ENCODE results near the gene RBP3. TPM values are rescaled to one million over a fixed set of nuclear protein-coding genes. Genes with fewer than 3 reads are reported as not detected.

Gene RBP3
- total RNA-seq, 5 donors from 2014 or later (not counting 1 experiment from before 2014, with no cell fraction given): not detected

DNA sequence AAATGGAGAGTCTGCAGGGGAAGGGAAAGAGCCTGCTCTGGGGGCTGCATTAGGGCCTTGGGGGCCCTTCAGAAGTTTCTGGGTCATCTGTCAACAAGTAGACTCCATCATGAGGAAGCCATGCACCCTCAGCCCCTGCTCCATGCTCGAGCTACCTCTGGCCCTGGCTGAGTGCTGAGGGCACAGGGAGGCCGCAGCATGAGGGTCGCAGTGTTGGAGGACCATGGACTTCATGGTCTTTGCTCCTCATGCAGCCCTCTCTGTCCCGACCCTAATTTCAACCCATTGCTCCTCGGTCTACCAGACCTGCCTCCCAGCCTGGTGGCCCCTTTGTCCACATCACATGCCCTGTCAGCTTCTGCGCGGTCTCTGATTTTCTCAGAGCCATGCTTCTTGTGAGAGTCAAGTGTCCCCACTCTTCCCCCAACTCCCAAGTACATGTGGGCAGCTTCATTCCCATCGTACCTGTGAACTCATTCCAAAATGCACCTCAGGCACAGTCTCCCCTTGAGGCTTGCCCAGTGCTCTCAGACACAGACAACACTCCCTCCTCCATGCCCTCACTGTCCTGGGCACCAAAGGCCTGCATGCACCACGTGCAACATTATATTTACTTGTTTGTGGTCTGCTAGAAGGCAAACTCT lies 21.2 kb downstream of the RBP3 start:
- no peaks in the 10 kb centered on the region for H3K9me3 ChIP-seq
- Mint-ChIP-seq H3K4me1 (peaks cover 0 to 9% (median 0%) of the 10 kb centered on the region in 3 donors), H3K27me3 (peaks cover 0 to 2% of the 10 kb centered on the region in 2 donors), H3K27ac (no peak overlapping the region), H3K36me3 (no peaks in the 10 kb centered on the region), H3K4me3 (no peak overlapping the region), H3K9me3 (no peaks in the 10 kb centered on the region)
- no peak overlapping the region for H3K4me3 ChIP-seq (ENCODE audit: control insufficient read depth in 1 of 2, extremely low read depth in 1 of 2, low read length in 1 of 2)
- 75% methylated on average over 8 of the region's 9 CpGs for WGBS (ENCODE audit: insufficient coverage)
- ATAC-seq (replicated peaks in 1 of 4) (no peak), DNase-seq (peak in 1 of 35 experiments; percentile 10)
- no peaks in the 10 kb centered on the region for H3K36me3 ChIP-seq (ENCODE audit: control insufficient read depth in 2 of 2, extremely low read depth in 1 of 2, insufficient read depth in 1 of 2, low read length in 1 of 2)
- peaks cover 0 to 20% of the 10 kb centered on the region in 2 experiments for H3K27me3 ChIP-seq (replicated peaks in 1 of 2; ENCODE audit: control insufficient read depth in 2 of 2, extremely low read depth in 1 of 2, insufficient read depth in 2 of 2, low read length in 1 of 2)
- POLR2A ChIA-PET: interaction anchor here in 1 of 2 donors (0.8 kb wide), 1 partner anchor 1012 kb away, joined by 3 read pairs; no protein-coding TSS in a partner anchor
- no peak overlapping the region for H3K27ac ChIP-seq (ENCODE audit: low read length)
- H3K4me1 ChIP-seq (ENCODE audit: control insufficient read depth in 1 of 2, extremely low read depth in 1 of 2, insufficient read depth in 2 of 2, low read length in 2 of 2): peaks cover 6 to 10% of the 10 kb centered on the region in 2 experiments
- CTCF ChIA-PET: interaction anchor here in 1 of 2 donors (0.6 kb wide), 1 partner anchor 96 kb away, joined by 3 read pairs; no protein-coding TSS in a partner anchor

DNA sequence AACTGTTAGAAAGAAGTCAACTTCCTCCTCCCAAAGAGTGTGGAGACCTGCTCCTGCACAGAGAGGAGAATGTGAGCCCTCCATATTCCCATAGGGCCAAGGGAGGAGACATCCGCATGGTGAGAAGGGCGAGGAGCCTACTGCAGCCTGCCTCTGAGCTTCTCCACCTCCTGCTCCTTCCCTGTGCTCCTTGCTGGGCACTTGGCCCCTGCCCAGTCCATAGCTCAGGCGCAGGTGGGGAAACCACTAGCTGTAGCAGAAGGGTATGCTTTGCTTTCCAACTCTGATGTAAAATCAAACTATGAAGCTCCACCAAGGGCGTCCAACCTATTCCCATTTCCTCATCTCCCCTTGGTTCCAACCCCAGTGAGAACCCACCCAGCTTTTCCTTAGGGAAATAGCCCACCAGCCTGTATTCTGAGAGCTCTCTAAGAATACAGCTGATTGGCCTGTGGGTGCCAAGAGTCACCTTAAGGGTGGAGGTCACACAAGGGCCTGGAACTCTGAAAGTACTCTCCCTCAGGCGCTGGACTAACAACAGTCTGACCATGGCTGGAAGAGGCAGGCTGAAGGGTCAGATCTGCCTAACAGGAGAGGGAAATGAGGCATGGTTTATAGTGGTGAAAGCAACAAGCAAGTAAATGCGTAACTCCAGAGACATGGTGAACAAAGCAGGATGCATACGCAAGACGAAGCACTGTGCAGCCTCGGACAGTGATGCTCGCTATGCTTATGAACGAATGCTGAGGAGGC lies 22.0 kb downstream of the RBP3 start:
- ATAC-seq (replicated peaks in 1 of 4) (no peak), DNase-seq (peak in 1 of 35 experiments; percentile 12)
- Mint-ChIP-seq H3K4me1 (peaks cover 0 to 9% (median 0%) of the 10 kb centered on the region in 3 donors), H3K9me3 (no peaks in the 10 kb centered on the region), H3K27ac (no peak overlapping the region), H3K4me3 (no peak overlapping the region), H3K36me3 (no peaks in the 10 kb centered on the region), H3K27me3 (peaks cover 2% of the 10 kb centered on the region in 2 donors)
- H3K27ac ChIP-seq (ENCODE audit: low read length): no peak overlapping the region
- CTCF ChIA-PET: no interaction called here
- peaks cover 0 to 20% of the 10 kb centered on the region in 2 experiments for H3K27me3 ChIP-seq (replicated peaks in 1 of 2; ENCODE audit: control insufficient read depth in 2 of 2, extremely low read depth in 1 of 2, insufficient read depth in 2 of 2, low read length in 1 of 2)
- H3K4me3 ChIP-seq (ENCODE audit: control insufficient read depth in 1 of 2, extremely low read depth in 1 of 2, low read length in 1 of 2): no peak overlapping the region
- no peaks in the 10 kb centered on the region for H3K9me3 ChIP-seq
- H3K4me1 ChIP-seq (ENCODE audit: control insufficient read depth in 1 of 2, extremely low read depth in 1 of 2, insufficient read depth in 2 of 2, low read length in 2 of 2): peaks cover 6 to 10% of the 10 kb centered on the region in 2 experiments
- no peaks in the 10 kb centered on the region for H3K36me3 ChIP-seq (ENCODE audit: control insufficient read depth in 2 of 2, extremely low read depth in 1 of 2, insufficient read depth in 1 of 2, low read length in 1 of 2)
- POLR2A ChIA-PET: interaction anchor here in 1 of 2 donors (0.8 kb wide), 1 partner anchor 1011 kb away, joined by 3 read pairs; no protein-coding TSS in a partner anchor
- 88% methylated on average over 6 of the region's 11 CpGs for WGBS (ENCODE audit: insufficient coverage)

DNA sequence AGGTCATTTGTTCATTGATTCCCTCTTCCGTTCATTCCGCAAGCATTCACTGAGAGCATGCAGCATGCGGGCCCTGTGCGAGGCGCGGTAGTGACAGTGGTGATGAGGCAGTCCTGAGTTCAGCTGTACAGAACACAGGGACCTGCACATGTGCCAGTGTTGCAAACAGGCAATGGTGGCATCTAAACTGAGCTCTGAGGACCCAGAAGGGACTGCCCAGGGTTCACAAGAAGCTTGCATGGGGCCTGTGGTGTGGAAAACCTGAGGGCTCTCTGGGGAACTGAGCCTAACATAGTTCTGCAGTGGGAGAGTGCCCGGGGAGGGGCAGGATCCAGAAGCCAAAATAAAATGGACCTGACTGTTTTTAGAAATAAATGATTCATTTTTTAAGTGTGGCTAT lies 22.7 kb downstream of the RBP3 start:
- H3K27me3 Mint-ChIP-seq: peaks cover 9% of the 10 kb centered on the region in 2 donors
- POLR2A ChIA-PET: no interaction called here
- peaks cover 0 to 9% (median 0%) of the 10 kb centered on the region in 3 donors for H3K4me1 Mint-ChIP-seq
- H3K27ac ChIP-seq (ENCODE audit: low read length): no peak overlapping the region
- H3K36me3 Mint-ChIP-seq: no peaks in the 10 kb centered on the region
- 98% methylated on average over 6 of the region's 7 CpGs for WGBS (ENCODE audit: insufficient coverage)
- H3K4me1 ChIP-seq (ENCODE audit: control insufficient read depth in 1 of 2, extremely low read depth in 1 of 2, insufficient read depth in 2 of 2, low read length in 2 of 2): peaks cover 6 to 10% of the 10 kb centered on the region in 2 experiments
- no peaks in the 10 kb centered on the region for H3K9me3 Mint-ChIP-seq
- ATAC-seq (replicated peaks in 1 of 4) (no peak), DNase-seq (no peak)
- peaks cover 0 to 21% of the 10 kb centered on the region in 2 experiments for H3K27me3 ChIP-seq (replicated peaks in 1 of 2; ENCODE audit: control insufficient read depth in 2 of 2, extremely low read depth in 1 of 2, insufficient read depth in 2 of 2, low read length in 1 of 2)
- no peak overlapping the region for H3K4me3 ChIP-seq (ENCODE audit: control insufficient read depth in 1 of 2, extremely low read depth in 1 of 2, low read length in 1 of 2)
- CTCF ChIA-PET: no interaction called here
- H3K9me3 ChIP-seq: no peaks in the 10 kb centered on the region
- H3K4me3 Mint-ChIP-seq: no peak overlapping the region
- no peaks in the 10 kb centered on the region for H3K36me3 ChIP-seq (ENCODE audit: control insufficient read depth in 2 of 2, extremely low read depth in 1 of 2, insufficient read depth in 1 of 2, low read length in 1 of 2)
- no peak overlapping the region for H3K27ac Mint-ChIP-seq

DNA sequence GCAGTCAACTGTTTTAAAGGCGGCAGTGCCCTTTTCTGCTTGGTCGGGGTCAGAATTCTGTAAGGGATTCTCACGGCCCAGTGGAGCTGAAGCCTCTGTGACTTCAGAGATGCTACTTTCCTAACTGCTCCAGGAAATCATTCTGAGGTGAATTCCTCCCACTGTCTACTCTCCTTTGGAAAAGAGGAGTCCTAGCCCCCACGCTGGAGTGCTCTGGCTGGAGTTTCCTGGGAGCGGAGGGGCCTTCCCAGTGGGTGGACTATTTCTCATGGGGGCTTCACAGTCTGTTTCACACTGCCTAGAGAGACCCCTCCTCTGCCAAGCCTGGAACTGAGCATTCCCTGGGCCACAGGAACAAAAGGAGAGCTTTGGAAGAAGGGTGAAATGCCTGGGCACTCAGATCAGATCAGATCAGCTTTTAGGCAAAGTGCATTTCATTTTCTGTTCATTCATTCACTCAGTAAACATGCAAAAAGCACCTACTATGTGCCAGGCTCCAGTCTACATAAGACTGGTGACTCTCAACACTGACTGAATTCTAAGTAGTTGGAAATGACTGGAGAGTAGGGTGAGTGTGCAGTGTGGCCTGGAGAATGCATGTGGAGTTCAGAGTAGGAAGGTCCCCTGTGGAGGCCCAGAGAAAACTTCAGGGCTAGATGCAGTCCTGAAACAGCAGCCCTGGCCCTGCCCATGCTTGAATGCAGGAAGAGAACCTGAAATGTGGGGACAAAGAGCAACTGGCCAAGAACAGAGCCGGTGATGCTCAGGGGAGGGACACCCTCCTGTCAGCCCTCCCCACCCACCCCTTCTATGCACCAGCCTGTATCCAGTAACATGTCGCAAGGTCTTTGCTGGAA lies 23.7 kb downstream of the RBP3 start:
- peaks cover 0 to 9% (median 0%) of the 10 kb centered on the region in 3 donors for H3K4me1 Mint-ChIP-seq
- H3K27ac ChIP-seq (ENCODE audit: low read length): no peak overlapping the region
- ChIA-PET CTCF (no interaction called here), POLR2A (no interaction called here)
- no peak for DNase-seq
- H3K36me3 Mint-ChIP-seq: no peaks in the 10 kb centered on the region
- no peak overlapping the region for H3K4me3 ChIP-seq (ENCODE audit: control insufficient read depth in 1 of 2, extremely low read depth in 1 of 2, low read length in 1 of 2)
- H3K36me3 ChIP-seq (ENCODE audit: control insufficient read depth in 2 of 2, extremely low read depth in 1 of 2, insufficient read depth in 1 of 2, low read length in 1 of 2): no peaks in the 10 kb centered on the region
- no peaks in the 10 kb centered on the region for H3K9me3 ChIP-seq
- peak overlapping the region in 1 of 2 donors; percentile 8 for H3K27ac Mint-ChIP-seq
- H3K27me3 Mint-ChIP-seq: peaks cover 15 to 17% of the 10 kb centered on the region in 2 donors
- no peak overlapping the region for H3K4me3 Mint-ChIP-seq
- peaks cover 6 to 10% of the 10 kb centered on the region in 2 experiments for H3K4me1 ChIP-seq (ENCODE audit: control insufficient read depth in 1 of 2, extremely low read depth in 1 of 2, insufficient read depth in 2 of 2, low read length in 2 of 2)
- no peak for ATAC-seq (replicated peaks in 1 of 4)
- 92% methylated on average over 3 of the region's 7 CpGs for WGBS (ENCODE audit: insufficient coverage)
- H3K27me3 ChIP-seq (replicated peaks in 1 of 2; ENCODE audit: control insufficient read depth in 2 of 2, extremely low read depth in 1 of 2, insufficient read depth in 2 of 2, low read length in 1 of 2): peaks cover 0 to 27% of the 10 kb centered on the region in 2 experiments
- no peaks in the 10 kb centered on the region for H3K9me3 Mint-ChIP-seq

DNA sequence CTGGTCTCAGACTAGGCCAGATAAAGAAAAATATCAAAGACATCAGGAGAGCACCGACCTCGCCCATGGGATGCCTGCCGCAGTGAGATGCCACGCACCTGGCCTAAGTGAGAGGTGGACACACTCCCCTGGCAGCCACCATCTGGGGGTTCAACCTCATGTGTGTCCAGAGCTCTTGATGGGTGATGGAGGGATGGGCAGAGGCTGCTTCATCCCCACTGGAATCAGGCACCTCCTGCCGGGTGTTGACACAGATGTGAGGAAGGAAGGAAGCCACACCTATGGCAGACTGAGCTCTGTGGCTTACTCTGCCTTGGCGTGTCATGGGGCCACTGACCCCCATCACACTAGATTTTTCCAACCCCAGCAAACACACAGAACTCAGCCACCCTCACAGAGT lies 24.6 kb downstream of the RBP3 start:
- peaks cover 6 to 10% of the 10 kb centered on the region in 2 experiments for H3K4me1 ChIP-seq (ENCODE audit: control insufficient read depth in 1 of 2, extremely low read depth in 1 of 2, insufficient read depth in 2 of 2, low read length in 2 of 2)
- DNase-seq: peak in 1 of 35 experiments; percentile 11
- Mint-ChIP-seq H3K4me3 (no peak overlapping the region), H3K27me3 (peaks cover 23 to 26% of the 10 kb centered on the region in 2 donors), H3K4me1 (peaks cover 5 to 15% (median 8%) of the 10 kb centered on the region in 3 donors), H3K36me3 (no peaks in the 10 kb centered on the region), H3K9me3 (no peaks in the 10 kb centered on the region), H3K27ac (no peak overlapping the region)
- 70% methylated on average over 5 of the region's 6 CpGs for WGBS (ENCODE audit: insufficient coverage)
- peaks cover 0 to 35% of the 10 kb centered on the region in 2 experiments for H3K27me3 ChIP-seq (replicated peaks in 1 of 2; ENCODE audit: control insufficient read depth in 2 of 2, extremely low read depth in 1 of 2, insufficient read depth in 2 of 2, low read length in 1 of 2)
- ChIA-PET CTCF (no interaction called here), POLR2A (no interaction called here)
- H3K27ac ChIP-seq (ENCODE audit: low read length): no peak overlapping the region
- ATAC-seq (replicated peaks in 1 of 4): no peak
- H3K36me3 ChIP-seq (ENCODE audit: control insufficient read depth in 2 of 2, extremely low read depth in 1 of 2, insufficient read depth in 1 of 2, low read length in 1 of 2): no peaks in the 10 kb centered on the region
- H3K9me3 ChIP-seq: no peaks in the 10 kb centered on the region
- no peak overlapping the region for H3K4me3 ChIP-seq (ENCODE audit: control insufficient read depth in 1 of 2, extremely low read depth in 1 of 2, low read length in 1 of 2)
